Measurements from ENCODE around the gene TUBB1. TPM values are rescaled to one million over a fixed set of nuclear protein-coding genes. Genes with fewer than 3 reads are reported as not detected.

Gene TUBB1
- total RNA-seq, 1 donor from 2014 or later, result not detected

- Mint-ChIP-seq H3K4me1 (peaks cover 14% of the 10 kb centered on the region), H3K4me3 (no peak overlapping the region), H3K27ac (no peak overlapping the region), H3K36me3 (peaks cover 9% of the 10 kb centered on the region), H3K27me3 (ENCODE audit: insufficient read depth, low read depth) (peaks cover 4% of the 10 kb centered on the region), H3K9me3 (no peaks in the 10 kb centered on the region)
- no peaks in the 10 kb centered on the region for H3K27me3 ChIP-seq
- no peak for TF ChIP-seq EZH2 (IDR thresholded peaks at IDR 0.05)
- TF ChIP-seq EZH2phosphoT487 (IDR thresholded peaks at IDR 0.05), result no peak
- no peak for TF ChIP-seq CTCF (IDR thresholded peaks at IDR 0.05)
- H3K4me3 ChIP-seq, result no peak overlapping the region
- H3K79me2 ChIP-seq (ENCODE audit: low read depth), result no peaks in the 10 kb centered on the region
- no peak overlapping the region for H3K4me2 ChIP-seq
- no peaks in the 10 kb centered on the region for H3K4me1 ChIP-seq
- H3K27ac ChIP-seq, result no peak overlapping the region
- H3F3A ChIP-seq (ENCODE audit: low read depth), result no peaks in the 10 kb centered on the region
- H4K20me1 ChIP-seq (ENCODE audit: low read depth), result no peaks in the 10 kb centered on the region
- H3K36me3 ChIP-seq, result no peaks in the 10 kb centered on the region
- H3K9ac ChIP-seq, result no peak overlapping the region
- no peak for DNase-seq (ENCODE audit: low spot score)
- no peak overlapping the region for H2AFZ ChIP-seq (replicated peaks)
- no peaks in the 10 kb centered on the region for H3K9me3 ChIP-seq (ENCODE audit: low read depth)
Observed at GRCh38 chr20:59017493-59018231, 1.6 kb upstream of the TUBB1 start.

GRCh38 chr20:59018817-59019216 is 412 bp upstream of the TUBB1 start:
- no peaks in the 10 kb centered on the region for H3K79me2 ChIP-seq (ENCODE audit: low read depth)
- TF ChIP-seq CTCF (IDR thresholded peaks at IDR 0.05) (no peak), EZH2 (IDR thresholded peaks at IDR 0.05) (no peak), EZH2phosphoT487 (IDR thresholded peaks at IDR 0.05) (no peak)
- Mint-ChIP-seq H3K4me3 (no peak overlapping the region), H3K27me3 (ENCODE audit: insufficient read depth, low read depth) (peaks cover 4% of the 10 kb centered on the region), H3K9me3 (no peaks in the 10 kb centered on the region), H3K36me3 (peaks cover 15% of the 10 kb centered on the region), H3K4me1 (peaks cover 14% of the 10 kb centered on the region), H3K27ac (no peak overlapping the region)
- H2AFZ ChIP-seq (replicated peaks), result no peak overlapping the region
- no peak overlapping the region for H3K9ac ChIP-seq
- no peak overlapping the region for H3K4me3 ChIP-seq
- DNase-seq (ENCODE audit: low spot score), result no peak
- H3K4me1 ChIP-seq, result no peaks in the 10 kb centered on the region
- H4K20me1 ChIP-seq (ENCODE audit: low read depth), result no peaks in the 10 kb centered on the region
- no peaks in the 10 kb centered on the region for H3K27me3 ChIP-seq
- H3K27ac ChIP-seq, result no peak overlapping the region
- no peaks in the 10 kb centered on the region for H3K36me3 ChIP-seq
- no peaks in the 10 kb centered on the region for H3F3A ChIP-seq (ENCODE audit: low read depth)
- H3K4me2 ChIP-seq, result no peak overlapping the region
- no peaks in the 10 kb centered on the region for H3K9me3 ChIP-seq (ENCODE audit: low read depth)

- Mint-ChIP-seq H3K9me3 (no peaks in the 10 kb centered on the region), H3K27me3 (ENCODE audit: insufficient read depth, low read depth) (peaks cover 5% of the 10 kb centered on the region), H3K4me1 (peaks cover 21% of the 10 kb centered on the region), H3K4me3 (no peak overlapping the region), H3K36me3 (peaks cover 29% of the 10 kb centered on the region), H3K27ac (peak overlapping the region; percentile 69)
- no peaks in the 10 kb centered on the region for H3K27me3 ChIP-seq
- H3K9me3 ChIP-seq (ENCODE audit: low read depth), result no peaks in the 10 kb centered on the region
- peaks cover 2% of the 10 kb centered on the region for H3K79me2 ChIP-seq (ENCODE audit: low read depth)
- no peak overlapping the region for H3K4me3 ChIP-seq
- peaks cover 7% of the 10 kb centered on the region for H4K20me1 ChIP-seq (ENCODE audit: low read depth)
- no peak for DNase-seq (ENCODE audit: low spot score)
- H3F3A ChIP-seq (ENCODE audit: low read depth), result no peaks in the 10 kb centered on the region
- no peak overlapping the region for H3K9ac ChIP-seq
- H3K4me2 ChIP-seq, result no peak overlapping the region
- H3K4me1 ChIP-seq, result no peaks in the 10 kb centered on the region
- TF ChIP-seq CTCF (IDR thresholded peaks at IDR 0.05) (no peak), EZH2 (IDR thresholded peaks at IDR 0.05) (no peak), EZH2phosphoT487 (IDR thresholded peaks at IDR 0.05) (no peak)
- H3K27ac ChIP-seq, result no peak overlapping the region
- H3K36me3 ChIP-seq, result no peaks in the 10 kb centered on the region
- H2AFZ ChIP-seq (replicated peaks), result no peak overlapping the region
Observed at GRCh38 chr20:59020938-59021551, 1.8 kb downstream of the TUBB1 start.
